GM21390 (cell line): ENCODE results near the gene INPP5A.
"Not testable (repeated sequence)": the region's sequence is repeated elsewhere in the genome, so short reads cannot be mapped to it uniquely, and the experiment has no call there.

Experiments
- ATAC-seq: cut with Tn5 transposase; IDR thresholded peaks from one replicate; pipeline ENCODE4 v1.9.1; 2021; ENCODE audit not compliant: unreplicated experiment

The INPP5A gene

DNA sequence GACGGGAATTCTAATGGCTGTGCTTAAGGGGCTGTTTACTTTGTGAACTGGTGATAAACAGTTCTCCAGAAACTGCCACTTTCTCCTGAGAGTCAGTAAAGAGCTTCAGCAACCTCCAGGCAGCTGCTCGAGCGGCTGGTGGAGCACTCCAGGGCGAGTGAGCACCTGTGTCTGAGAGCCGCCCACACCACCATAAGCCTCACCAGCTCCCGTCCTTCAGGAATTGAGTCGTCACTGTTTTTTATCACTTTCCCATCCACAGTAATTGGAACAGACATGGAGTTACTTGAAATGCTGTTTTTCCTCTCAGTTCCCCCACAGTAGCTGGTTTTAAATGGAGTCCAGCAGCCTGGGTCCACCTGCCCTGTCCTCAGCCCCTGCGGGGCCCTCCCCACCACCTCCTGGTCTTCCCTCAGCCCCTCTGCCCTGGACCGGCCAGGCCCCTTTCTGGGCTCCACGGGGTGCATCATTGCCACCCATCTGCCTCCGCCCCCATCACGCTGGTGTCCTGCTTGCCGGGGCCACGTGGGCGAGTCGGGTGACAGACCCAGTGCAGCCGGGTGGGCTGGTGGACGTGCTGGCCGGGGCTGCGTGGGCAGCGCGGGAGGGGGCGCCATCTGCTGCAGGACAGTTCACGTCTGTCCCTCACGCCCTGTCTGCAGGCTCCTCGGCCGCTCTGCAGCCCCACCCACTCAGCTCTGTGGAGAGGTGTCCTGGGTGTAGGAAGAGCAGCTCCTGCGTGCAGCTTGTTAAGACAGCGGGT is 192.4 kb downstream of the INPP5A start:
- no peak for ATAC-seq

GRCh38 chr10:132730573-132730953 is 193.0 kb downstream of the INPP5A start:
- no peak for ATAC-seq

DNA sequence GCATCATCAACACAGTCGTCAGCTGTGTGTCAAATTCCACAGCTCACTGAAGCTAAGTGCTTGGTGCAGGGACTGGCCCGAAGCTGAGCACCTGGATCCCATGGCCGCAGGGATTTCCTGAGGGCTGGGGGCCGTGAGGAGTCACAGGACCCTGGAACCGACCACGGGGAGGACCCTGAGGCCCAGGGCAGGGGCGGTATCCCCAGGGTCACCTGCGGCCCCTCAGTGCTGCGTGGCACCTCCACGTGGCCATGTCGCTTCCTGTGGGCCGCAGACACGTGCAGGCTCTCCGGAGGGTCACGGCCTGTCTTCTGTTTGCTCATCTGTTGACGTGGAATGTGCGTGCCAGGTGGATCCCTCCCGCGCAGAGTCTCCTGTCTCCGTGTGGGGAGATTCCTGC is 194.9 kb downstream of the INPP5A start:
- no peak for ATAC-seq

GRCh38 chr10:132733926-132734325 is 196.3 kb downstream of the INPP5A start:
- no peak for ATAC-seq

DNA sequence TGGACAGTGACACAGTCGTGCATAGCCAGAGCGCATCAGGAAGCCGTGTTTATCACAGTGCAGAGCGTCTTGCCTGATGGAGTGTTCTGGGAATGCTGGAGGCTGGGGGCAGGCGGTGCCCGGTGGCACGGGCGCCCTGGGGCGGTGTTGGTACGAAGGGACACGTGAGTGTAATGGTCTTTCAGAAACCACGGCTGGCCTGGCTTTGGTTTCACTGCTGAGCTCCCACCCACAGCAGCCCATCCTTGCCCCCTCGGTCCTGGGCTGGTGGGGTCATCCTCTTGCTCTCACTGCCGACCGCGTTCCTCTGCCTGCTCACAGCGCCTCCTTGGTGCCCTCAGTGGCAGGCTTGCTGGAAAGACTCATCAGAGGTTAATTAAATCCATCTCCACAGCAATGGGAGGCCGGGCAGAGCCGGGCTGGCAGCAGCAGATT is 197.8 kb downstream of the INPP5A start:
- ATAC-seq, result no peak

- ATAC-seq, result no peak
These were observed 198.4 kb downstream of the INPP5A start for GRCh38 chr10:132735923-132736391.

- ATAC-seq, result no peak
These were observed 199.9 kb downstream of the INPP5A start for GRCh38 chr10:132737390-132738048.

DNA sequence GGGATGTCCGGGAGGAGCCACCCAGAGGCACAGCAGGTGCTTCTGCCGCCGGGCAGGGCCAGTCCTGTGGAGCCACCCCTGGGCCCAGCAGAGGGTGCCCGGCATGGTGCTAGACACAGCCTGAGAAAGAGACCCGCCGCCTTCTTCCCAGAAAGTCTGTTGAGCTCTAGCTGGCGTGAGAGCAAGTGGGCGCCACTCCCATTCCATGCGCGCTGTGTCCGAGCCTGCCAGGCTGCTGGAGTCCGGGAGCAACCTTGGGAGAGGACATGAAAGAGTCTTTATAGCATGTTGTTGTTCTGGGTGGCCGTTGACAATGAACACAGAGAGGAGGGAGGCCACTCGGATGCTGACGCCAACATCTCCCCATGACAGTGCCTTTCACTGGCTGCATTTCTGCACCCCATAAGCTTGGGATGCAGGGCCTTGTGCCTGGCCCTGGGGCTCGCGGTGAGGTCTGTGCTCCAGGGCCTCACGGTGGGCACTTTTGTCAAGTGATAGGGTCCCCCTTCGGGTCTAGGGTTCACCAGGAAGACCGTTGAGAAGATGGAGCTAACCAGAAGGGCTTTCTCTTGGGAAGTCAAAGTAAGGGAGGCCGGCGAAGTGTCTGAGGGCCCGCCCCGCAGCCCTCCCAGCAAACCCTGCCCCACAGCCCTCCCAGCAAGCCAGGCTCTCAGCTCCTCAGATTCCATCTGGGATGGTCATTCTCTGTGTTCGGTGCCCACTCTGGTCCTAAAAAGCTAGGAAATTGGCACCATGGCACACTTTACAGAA is 201.1 kb downstream of the INPP5A start:
- no peak for ATAC-seq

DNA sequence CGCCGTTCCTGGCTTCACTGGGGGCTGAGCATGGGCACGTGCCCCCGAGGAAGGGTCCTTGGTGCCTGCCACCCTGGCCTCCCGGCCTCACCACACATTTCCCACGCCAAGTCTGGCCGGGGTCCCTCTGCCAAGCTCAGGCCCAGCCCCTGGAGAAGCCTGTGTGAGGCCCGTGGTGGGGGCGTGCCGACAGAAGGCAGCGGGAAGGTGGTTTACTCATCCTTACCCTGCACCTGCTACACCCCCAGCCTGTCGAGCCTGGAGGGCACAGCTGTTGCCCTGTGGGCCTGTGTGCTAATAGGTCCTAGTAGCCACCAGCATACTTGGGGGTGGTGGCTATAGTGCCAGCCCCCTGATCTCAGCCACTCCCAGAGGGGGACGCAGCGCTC is 201.6 kb downstream of the INPP5A start:
- ATAC-seq, result no peak

- ATAC-seq, result no peak
These were observed 203.0 kb downstream of the INPP5A start for GRCh38 chr10:132740588-132740987.

- ATAC-seq, result no peak
These were observed 204.7 kb downstream of the INPP5A start for GRCh38 chr10:132742167-132742836.

- no peak for ATAC-seq
These were observed 205.2 kb downstream of the INPP5A start for GRCh38 chr10:132742837-132743194.

DNA sequence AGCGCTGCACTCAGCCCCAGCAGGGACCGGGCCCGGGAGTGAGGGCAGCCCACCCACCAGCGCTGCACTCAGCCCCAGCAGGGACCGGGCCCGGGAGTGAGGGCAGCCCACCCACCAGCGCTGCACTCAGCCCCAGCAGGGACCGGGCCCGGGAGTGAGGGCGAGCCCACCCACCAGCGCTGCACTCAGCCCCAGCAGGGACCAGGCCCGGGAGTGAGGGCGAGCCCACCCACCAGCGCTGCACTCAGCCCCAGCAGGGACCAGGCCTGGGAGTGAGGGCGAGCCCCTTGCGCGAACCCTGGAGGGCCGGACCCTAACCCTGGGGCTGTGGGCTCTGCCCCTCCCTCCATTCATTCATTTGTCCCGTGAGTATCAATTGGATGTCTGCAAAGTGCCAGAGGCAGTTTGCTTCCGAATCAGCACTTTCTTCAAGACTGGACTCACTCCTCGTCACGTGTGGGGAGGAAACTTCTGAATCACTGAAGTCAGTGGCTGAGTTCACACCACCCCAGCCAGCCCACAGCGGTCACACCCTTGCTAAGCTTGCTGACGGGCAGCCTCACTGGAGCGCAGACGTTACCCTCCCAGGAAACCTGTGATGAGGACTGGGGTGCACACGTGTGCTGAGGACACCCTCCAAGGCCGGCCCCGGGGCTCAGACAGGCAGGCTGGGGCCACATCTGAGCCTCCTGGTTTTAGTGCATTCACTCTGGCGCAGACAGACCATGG is 205.8 kb downstream of the INPP5A start:
- not testable (repeated sequence) for ATAC-seq

DNA sequence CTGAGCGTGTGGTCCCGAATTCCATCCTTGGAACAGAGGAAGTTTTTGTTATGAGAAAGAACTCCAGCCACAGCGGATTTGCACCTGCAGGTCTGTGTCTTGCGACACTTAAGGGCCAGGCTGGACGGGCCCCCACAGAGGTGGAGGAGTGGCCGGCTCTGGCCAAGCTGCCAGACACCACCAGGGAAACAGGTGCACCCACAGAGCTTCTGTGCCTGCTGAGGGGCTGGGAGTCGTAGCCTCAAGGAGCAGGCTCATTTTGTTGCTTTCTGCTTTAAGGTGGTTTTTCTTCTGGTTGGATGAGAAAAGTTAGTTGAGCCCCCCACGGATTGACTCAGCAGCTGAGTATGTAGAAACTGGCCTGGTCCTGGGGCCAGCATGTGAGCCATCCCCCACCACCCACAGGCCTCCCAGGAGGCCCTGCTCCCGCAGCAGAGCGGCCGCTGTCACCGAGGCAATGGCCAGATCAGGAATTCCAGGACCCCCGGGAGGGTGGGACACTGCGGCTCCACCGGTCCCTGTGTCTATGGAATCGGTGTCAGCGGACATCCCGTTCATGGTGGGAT is 206.4 kb downstream of the INPP5A start:
- no peak for ATAC-seq

- no peak for ATAC-seq
These were observed 207.3 kb downstream of the INPP5A start for GRCh38 chr10:132744839-132745238.

DNA sequence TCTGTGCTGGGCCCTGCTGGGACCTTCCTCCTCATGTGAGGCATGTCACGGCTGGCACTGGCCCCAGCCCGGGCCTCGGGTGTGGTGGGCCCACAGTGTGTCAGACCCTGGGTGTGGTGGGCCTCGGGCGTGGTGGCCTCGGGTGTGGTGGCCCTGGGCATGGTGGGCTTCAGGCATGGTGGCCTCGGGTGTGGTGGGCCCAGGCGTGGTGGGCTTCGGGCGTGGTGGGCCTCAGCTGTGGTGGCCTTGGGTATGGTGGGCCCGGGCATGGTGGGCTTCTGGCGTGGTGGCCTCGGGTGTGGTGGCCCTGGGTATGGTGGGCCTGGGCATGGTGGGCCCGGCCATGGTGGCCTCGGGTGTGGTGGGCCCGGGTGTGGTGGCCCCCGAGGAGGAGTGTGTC is 207.9 kb downstream of the INPP5A start:
- ATAC-seq, result no peak

DNA sequence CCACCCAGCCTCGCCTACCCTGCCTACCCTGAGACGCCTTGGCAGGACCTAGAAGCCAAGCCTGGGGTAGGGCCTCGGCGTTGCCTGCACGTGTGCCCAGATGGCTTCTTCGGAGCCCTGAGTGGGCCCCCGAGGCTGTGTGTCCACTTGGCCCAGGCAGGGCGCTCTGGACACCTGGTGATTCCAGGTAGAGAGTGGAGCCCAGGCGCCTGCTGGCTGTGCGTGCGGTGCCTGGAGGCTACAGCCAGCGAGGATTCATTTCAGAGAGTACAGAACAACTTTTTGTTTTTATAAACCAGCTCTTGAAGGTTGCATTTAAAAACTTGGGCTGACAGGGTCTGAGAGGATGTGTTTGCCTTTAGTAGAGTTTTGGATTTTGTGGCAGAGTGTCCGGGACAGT is 208.4 kb downstream of the INPP5A start:
- ATAC-seq, result no peak

GRCh38 chr10:132746386-132746785 is 208.8 kb downstream of the INPP5A start:
- ATAC-seq, result no peak

DNA sequence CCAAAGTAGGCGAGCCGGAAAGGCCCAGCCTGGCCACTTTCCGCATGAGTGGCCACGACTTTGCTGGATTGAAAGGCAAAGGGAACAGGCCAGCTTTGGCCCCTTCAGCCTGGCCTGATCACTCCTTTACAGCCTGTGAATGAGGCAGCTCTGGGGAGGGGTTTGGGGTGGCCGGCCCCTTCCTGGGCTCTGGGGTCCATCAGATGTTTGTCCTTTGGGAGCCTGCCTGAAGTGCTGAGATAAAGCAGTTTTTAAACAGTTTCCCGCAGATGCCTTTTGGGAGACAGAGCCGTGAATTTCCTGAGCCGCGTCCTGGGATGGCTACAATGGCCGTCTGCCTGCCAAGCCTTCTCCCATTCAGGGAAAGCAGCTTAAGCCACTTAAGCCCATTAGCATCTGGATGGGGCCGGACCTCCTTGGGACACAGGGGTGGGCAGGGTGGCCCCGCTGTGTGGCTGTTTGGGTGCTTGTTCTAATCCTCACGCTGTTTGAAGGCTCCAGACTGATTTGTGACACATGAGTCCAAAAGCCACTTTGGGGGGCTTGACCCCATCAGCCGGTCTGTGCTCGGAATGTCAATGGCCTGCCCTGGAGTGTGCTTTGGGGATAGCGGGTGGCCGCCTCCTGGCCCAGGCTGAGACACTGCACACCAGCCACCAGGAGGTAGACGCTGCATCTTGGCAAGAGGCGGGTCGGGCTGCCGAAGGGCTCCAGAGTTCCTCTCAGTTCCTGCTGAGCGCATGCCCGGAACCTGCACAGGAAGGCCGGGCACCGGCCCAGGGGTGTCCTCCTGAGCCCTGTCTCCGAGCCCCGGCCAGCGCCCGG is 209.4 kb downstream of the INPP5A start:
- no peak for ATAC-seq
